ENCODE results near the gene AK9.

DNA sequence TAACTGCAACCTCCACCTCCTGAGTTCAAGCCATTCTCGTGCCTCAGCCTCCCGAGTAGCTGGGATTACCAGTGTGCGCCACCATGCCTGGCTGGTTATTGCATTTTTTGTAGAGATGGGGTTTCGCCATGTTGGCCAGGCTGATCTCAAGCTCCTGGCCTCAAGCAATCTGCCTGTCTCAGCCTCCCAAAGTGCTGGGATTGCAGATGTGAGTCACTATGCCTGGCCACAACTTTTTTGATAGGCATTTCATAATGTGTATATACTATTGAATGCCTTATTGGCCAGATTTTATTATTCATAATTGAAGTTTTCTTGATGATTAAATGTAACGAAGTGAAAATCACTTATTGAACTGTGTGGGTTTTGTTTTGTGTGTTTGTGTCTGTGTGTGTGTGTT, 28.0 kb upstream of the AK9 start:
- TF ChIP-seq FOXM1 (IDR thresholded peaks at IDR 0.05; ENCODE audit: borderline replicate concordance) (no peak), SUZ12 (IDR thresholded peaks at IDR 0.05) (no peak)
